Upper lobe of left lung (tissue), 6 donors: ENCODE results near the gene DENND5B. TPM values are rescaled to one million over a fixed set of nuclear protein-coding genes. Genes with fewer than 3 reads are reported as not detected.
A peak's percentile ranks its signal among the peaks of the same experiment; 100 is the strongest.

Experiments
- ATAC-seq, 2 donors: fragments of 200-7000 bp; cut with Tn5 transposase; one replicate each; pipeline ENCODE4 v1.9.1; 2022; ENCODE audit warnings: mild to moderate bottlenecking in 2 of 2, moderate library complexity in 2 of 2; ENCODE audit not compliant: low FRiP score in 2 of 2
- DNase-seq, 2 donors: peaks; one replicate each; pipeline ENCODE4 v3.0.0-alpha.2; 2019 to 2020
- H3K27ac ChIP-seq, 4 donors: fragments of 200-600 bp; sonication (generic); one replicate each; pipeline ENCODE4 v1.5.1; 2016 to 2019
- H3K27me3 ChIP-seq, 4 donors: fragments of 200-600 bp; sonication (generic); one replicate each; pipeline ENCODE4 v1.5.1; 2017 to 2019
- H3K36me3 ChIP-seq, 4 donors: fragments of 200-600 bp; sonication (generic); one replicate each; pipeline ENCODE4 v1.5.1; 2016 to 2019
- H3K4me1 ChIP-seq, 4 donors: fragments of 200-600 bp; sonication (generic); one replicate each; pipeline ENCODE4 v1.5.1; 2018 to 2019
- H3K4me3 ChIP-seq, 4 donors: fragments of 200-600 bp; sonication (generic); one replicate each; pipeline ENCODE4 v1.5.1; 2017 to 2019; ENCODE audit warnings: mild to moderate bottlenecking in 2 of 4, moderate library complexity in 1 of 4
- H3K9me3 ChIP-seq, 4 donors: fragments of 200-600 bp; sonication (generic); one replicate each; pipeline ENCODE4 v1.5.1; 2018 to 2019
- EP300 ChIP-seq, 4 donors: sonication (generic); formaldehyde crosslinking; IDR thresholded peaks; one replicate each; pipeline ENCODE4 v1.5.1; 2017; ENCODE audit warnings: antibody characterized with exemption in 4 of 4, control low read depth in 2 of 4
- POLR2A ChIP-seq, 4 donors: fragments of 450-650 bp; IDR thresholded peaks; one replicate each; pipeline ENCODE4 v1.5.1; 2016 to 2017; ENCODE audit warnings: antibody characterized with exemption in 4 of 4, mild to moderate bottlenecking in 2 of 4
- POLR2AphosphoS5 ChIP-seq, 2 donors: sonication (generic); formaldehyde crosslinking; IDR thresholded peaks; one replicate each; pipeline ENCODE4 v1.5.1; 2017; ENCODE audit warnings: antibody characterized with exemption in 2 of 2
- WGBS, 2 donors: methylation state at CpG; one replicate each; pipeline ENCODE4 v1.1.5; 2017 to 2018; 5-methylcytosine and 5-hydroxymethylcytosine counted together
- total RNA-seq, 6 donors: library from RNA; depleted of rRNA in 4 of 6; stranded (reverse); fragments of >200 nt in 4 of 6; gene quantifications; one replicate each; pipeline versions ENCODE4 v1.1.0 to v1.2.1, GENCODE V29; 2016 to 2021
- TF ChIP-seq, protein P1 (sequence below), 6 experiments: fragments of 450-650 bp in 4 of 6; fragments of 200-600 bp in 2 of 6; sonication (generic) in 2 of 6; IDR thresholded peaks; one replicate each; pipeline ENCODE4 v1.5.1; 2016 to 2019; ENCODE audit warnings: antibody characterized with exemption in 6 of 6
- donor health status: DM: no; HTN: no; CAD: no; lungs with moderate emphysema.
- donor health status: DM: no; HTN: yes; CAD: no; lungs with severe emphysema.

DENND5B gene
- 10 to 100 TPM in 1 of 6 donors, 1 to 10 TPM in 5; 4.1 to 12.6 (median 5.8) TPM for total RNA-seq

DNA sequence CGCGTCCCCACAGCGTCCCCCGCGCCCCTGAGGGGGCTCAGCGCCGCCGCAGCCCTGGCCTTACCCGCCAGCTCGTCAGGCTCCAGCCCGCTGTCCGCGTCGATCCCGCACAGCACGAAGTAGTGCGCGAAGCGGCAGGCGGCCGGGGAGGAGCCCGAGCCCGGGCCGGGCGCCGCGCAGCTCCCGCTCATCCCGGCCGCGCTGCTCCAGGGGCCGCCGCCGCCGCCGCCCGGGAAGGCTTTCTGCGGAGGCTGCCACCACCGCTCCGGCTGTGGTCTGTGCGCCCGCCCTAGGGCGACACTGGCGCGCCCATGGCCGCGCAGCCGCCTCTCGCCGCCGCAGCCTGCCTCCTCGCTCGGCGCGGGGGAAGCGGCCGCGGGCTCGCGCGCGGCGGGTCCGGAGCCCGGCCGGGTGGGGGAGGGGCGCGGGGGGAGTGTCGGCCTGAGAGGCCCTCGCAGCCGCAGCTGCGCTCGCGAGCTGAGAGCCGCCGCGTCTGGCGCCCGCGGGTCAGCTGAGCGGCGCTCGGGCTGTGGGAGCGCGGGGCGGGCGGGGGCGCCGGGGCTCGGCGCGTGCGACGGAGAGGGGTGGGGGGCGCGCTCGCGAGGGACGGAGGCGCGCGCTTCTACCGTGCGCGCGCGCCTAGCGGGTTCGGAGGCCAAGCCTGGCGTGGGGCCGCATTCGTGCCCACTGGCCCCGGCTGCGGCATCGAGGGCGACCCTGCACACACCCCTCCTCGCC, at the start of gene DENND5B:
Gene DENND5B, minus strand, starts transcription at position 495 of the 738 bp plus-strand sequence. Its CDS starts 304 bp downstream, at position 191.
- WGBS, 2 donors, result 0% methylated on average over 2 to 7 of the region's 117 CpGs
- Histone ChIP-seq H3K27ac (peak within 1 kb of the TSS; percentile 86 to 93 (median 90)), H3K36me3 (no peaks in the 10 kb centered on the region), H3K9me3 (no peaks in the 10 kb centered on the region), H3K4me1 (peaks cover 6 to 19% (median 8%) of the 10 kb centered on the region in 4 donors), H3K4me3 (peak within 1 kb of the TSS; percentile 59 to 99 (median 88)), H3K27me3 (peaks cover 0 to 7% (median 0%) of the 10 kb centered on the region in 4 donors)
- DNase-seq, result peak; percentile 66 to 96
- TF ChIP-seq EP300 (IDR thresholded peaks at IDR 0.05), result no peak
- peak in 1 of 4 donors; percentile 33 for TF ChIP-seq POLR2A (IDR thresholded peaks at IDR 0.05)
- TF ChIP-seq POLR2AphosphoS5 (IDR thresholded peaks at IDR 0.05), result no peak
- peak; percentile 68 to 87 for ATAC-seq

DNA sequence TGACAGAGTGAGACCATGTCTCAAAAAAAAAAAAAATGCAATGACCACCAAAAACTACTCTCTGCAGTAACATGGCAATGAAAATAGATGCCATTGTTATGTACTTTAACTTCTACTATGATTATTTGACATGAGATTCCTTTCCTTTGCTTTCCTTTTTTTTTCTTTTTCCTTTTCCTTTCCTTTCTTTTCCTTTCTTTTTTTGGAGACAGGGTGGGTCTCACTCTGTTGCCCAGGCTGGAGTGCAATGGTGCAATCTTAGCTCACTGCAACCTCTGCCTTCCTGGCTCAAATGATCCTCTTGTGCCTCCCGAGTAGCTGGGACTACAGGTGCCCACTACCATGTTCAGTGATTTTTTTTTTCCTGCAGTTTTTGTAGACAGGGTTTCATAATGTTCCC, 43.7 kb upstream of the DENND5B start:
- Histone ChIP-seq H3K27ac (no peak overlapping the region), H3K36me3 (no peaks in the 10 kb centered on the region), H3K9me3 (no peaks in the 10 kb centered on the region), H3K4me3 (no peak overlapping the region), H3K4me1 (peaks cover 0 to 7% (median 0%) of the 10 kb centered on the region in 4 donors), H3K27me3 (no peaks in the 10 kb centered on the region)
- no peak for TF ChIP-seq EP300 (IDR thresholded peaks at IDR 0.05)
- no peak for TF ChIP-seq POLR2AphosphoS5 (IDR thresholded peaks at IDR 0.05)
- DNase-seq (no peak), ATAC-seq (no peak)
- WGBS, 2 donors, result 84 to 96% methylated on average over 1 of the region's 1 CpG

DNA sequence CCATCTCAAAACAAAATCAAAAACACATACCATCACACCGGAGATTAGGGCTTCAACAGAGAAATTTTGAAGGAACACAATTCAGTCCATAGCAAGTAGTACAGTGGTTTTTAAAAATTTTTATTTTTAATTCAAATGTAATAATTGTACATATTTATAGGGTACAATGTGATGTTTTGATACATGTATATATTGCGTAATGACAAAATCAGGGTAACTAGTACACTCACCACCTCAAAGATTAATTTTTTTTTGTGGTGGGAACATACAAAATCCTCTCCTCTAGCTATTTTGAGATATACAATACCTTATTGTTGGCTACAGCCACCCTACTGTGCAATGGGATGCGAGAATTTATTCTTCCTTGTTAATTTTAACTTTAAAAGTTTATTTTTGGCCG, 42.5 kb upstream of the DENND5B start:
- no peaks in the 10 kb centered on the region for H3K27me3 ChIP-seq
- H3K36me3 ChIP-seq, result no peaks in the 10 kb centered on the region
- no peak overlapping the region for H3K27ac ChIP-seq
- peaks cover 0 to 7% (median 0%) of the 10 kb centered on the region in 4 donors for H3K4me1 ChIP-seq
- no peaks in the 10 kb centered on the region for H3K9me3 ChIP-seq
- 74 to 82% methylated on average over 4 of the region's 4 CpGs for WGBS, 2 donors
- H3K4me3 ChIP-seq, result no peak overlapping the region
- TF ChIP-seq POLR2AphosphoS5 (IDR thresholded peaks at IDR 0.05) (no peak), EP300 (IDR thresholded peaks at IDR 0.05) (no peak), POLR2A (IDR thresholded peaks at IDR 0.05) (no peak)
- TF ChIP-seq, protein P1, sequence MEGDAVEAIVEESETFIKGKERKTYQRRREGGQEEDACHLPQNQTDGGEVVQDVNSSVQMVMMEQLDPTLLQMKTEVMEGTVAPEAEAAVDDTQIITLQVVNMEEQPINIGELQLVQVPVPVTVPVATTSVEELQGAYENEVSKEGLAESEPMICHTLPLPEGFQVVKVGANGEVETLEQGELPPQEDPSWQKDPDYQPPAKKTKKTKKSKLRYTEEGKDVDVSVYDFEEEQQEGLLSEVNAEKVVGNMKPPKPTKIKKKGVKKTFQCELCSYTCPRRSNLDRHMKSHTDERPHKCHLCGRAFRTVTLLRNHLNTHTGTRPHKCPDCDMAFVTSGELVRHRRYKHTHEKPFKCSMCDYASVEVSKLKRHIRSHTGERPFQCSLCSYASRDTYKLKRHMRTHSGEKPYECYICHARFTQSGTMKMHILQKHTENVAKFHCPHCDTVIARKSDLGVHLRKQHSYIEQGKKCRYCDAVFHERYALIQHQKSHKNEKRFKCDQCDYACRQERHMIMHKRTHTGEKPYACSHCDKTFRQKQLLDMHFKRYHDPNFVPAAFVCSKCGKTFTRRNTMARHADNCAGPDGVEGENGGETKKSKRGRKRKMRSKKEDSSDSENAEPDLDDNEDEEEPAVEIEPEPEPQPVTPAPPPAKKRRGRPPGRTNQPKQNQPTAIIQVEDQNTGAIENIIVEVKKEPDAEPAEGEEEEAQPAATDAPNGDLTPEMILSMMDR (IDR thresholded peaks at IDR 0.05), result no peak
- ATAC-seq, result no peak
- DNase-seq, result no peak

DNA sequence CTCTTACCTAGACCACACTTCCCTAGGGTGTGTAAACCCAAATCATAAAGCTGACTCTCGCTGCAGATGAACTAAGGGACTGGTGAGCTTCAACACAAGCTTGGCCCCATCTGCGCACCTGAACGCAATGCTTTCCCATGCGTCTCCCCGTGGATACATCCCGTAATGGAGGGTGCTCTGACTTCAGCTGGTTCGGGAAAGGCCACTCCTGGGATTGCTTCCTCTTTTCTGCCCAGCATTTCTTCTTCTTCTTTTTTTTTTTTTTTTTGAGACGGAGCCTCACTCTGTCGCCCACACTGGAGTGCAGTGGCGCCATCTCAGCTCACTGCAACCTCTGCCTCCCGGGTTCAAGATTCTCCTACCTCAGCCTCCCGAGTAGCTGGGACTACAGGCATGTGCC, 40.9 kb upstream of the DENND5B start:
- peak in 1 of 2 donors; percentile 14 for ATAC-seq

DNA sequence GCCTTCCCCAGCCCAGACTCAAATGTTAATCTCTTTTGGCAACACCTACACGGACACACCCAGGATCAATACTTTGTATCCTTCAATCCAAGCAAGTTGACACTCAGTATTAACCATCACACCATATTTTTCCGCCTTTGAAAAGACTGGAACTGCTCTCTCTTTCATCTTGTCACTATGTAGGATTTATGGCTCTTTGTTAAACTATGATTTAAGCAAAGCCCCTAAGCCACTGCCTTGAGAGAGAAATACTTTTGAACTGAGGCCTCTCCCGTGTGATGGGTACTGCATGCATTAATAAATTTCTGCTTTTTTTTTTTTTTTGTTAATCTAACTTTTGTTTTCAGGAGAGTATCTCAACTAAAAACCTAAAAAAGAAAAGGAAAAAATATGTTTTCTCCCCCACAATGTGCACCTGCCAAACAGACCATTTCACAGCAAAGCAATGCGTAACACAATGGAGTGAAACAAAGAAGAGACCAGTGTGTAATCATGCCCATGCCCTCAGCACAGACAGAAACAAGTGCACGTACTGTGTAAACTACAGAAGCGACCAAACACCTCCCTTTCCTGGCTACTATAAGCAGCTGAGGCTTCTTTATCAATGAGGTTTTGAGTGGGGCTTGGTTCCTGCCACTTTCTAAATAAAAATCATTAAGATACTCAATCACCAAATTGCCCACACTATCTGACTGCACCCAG, 40.2 kb upstream of the DENND5B start:
- Histone ChIP-seq H3K4me3 (no peak overlapping the region), H3K4me1 (no peaks in the 10 kb centered on the region), H3K9me3 (no peaks in the 10 kb centered on the region), H3K27me3 (no peaks in the 10 kb centered on the region), H3K36me3 (no peaks in the 10 kb centered on the region), H3K27ac (no peak overlapping the region)
- ATAC-seq, result no peak
- TF ChIP-seq POLR2A (IDR thresholded peaks at IDR 0.05) (no peak), POLR2AphosphoS5 (IDR thresholded peaks at IDR 0.05) (no peak), EP300 (IDR thresholded peaks at IDR 0.05) (no peak)
- TF ChIP-seq, protein P1 (IDR thresholded peaks at IDR 0.05), result no peak
- DNase-seq, result no peak
- WGBS, 2 donors, result 86 to 90% methylated on average over 6 of the region's 6 CpGs

More for the DNA sequence above, 40.9 kb upstream of the DENND5B start:
- TF ChIP-seq EP300 (IDR thresholded peaks at IDR 0.05) (no peak), POLR2AphosphoS5 (IDR thresholded peaks at IDR 0.05) (no peak), POLR2A (IDR thresholded peaks at IDR 0.05) (no peak)
- TF ChIP-seq, protein P1 (IDR thresholded peaks at IDR 0.05), result no peak
- H3K4me1 ChIP-seq, result peaks cover 0 to 6% (median 0%) of the 10 kb centered on the region in 4 donors
- WGBS, 2 donors, result 82 to 90% methylated on average over 12 of the region's 12 CpGs
- no peak overlapping the region for H3K4me3 ChIP-seq
- no peaks in the 10 kb centered on the region for H3K36me3 ChIP-seq
- no peak overlapping the region for H3K27ac ChIP-seq
- H3K9me3 ChIP-seq, result no peaks in the 10 kb centered on the region
- H3K27me3 ChIP-seq, result no peaks in the 10 kb centered on the region
- no peak for DNase-seq
